Sciatic nerve (tissue), 2 donors: ENCODE data around the gene PPARD. TPM values are rescaled to one million over a fixed set of nuclear protein-coding genes. Genes with fewer than 3 reads are reported as not detected.

Experiments used
- ATAC-seq: fragments of 200-7000 bp; cut with Tn5 transposase; one replicate; pipeline ENCODE4 v1.9.1; 2020; ENCODE audit warnings: mild to moderate bottlenecking, moderate library complexity
- DNase-seq: peaks from one replicate; pipeline ENCODE4 v3.0.0-alpha.2; 2020; ENCODE audit warnings: low spot score
- intact Hi-C: fragments of 100-400 bp; cut with DNase I; formaldehyde crosslinking; loops from one replicate; pipeline ENCODE4 v1.14.2; 2022
- total RNA-seq: library from RNA; stranded (reverse); fragmentation: NEBNext Ultra II Directional; extraction: Animal tissue kit (Norgen Biotek cat#: 25700); gene quantifications from one replicate; pipeline ENCODE4 v1.2.1, GENCODE V29; 2021
- donor health status: DM: no; HTN: no; CAD: no.
- donor health status: DM: no; HTN: no; CAD: no.

The PPARD gene
- total RNA-seq, 1 donor from 2014 or later = 26.7 TPM

GRCh38 chr6:35448191-35448590 lies 105.8 kb downstream of the PPARD start:
- DNase-seq (no peak), ATAC-seq (no peak)
- intact Hi-C loops = no loop called here

- intact Hi-C loops = no loop called here
- DNase-seq = no peak
- ATAC-seq = peak; percentile 77
Observed at GRCh38 chr6:35449287-35449881, 107.0 kb downstream of the PPARD start.

GRCh38 chr6:35451354-35452182 lies 109.2 kb downstream of the PPARD start:
- peak; percentile 3 for ATAC-seq
- no peak for DNase-seq
- intact Hi-C loops = no loop called here

- ATAC-seq (peak; percentile 96), DNase-seq (peak; percentile 98)
- intact Hi-C loops = no loop called here
Observed at GRCh38 chr6:35452183-35453090, 110.1 kb downstream of the PPARD start, which contains the start of gene FANCE. TSS of gene FANCE (plus strand) at chr6:35452338. CDS start at chr6:35452546, 208 bp downstream.

- intact Hi-C loops = no loop called here
- no peak for ATAC-seq
- DNase-seq = no peak
Observed at GRCh38 chr6:35453236-35453635, 110.9 kb downstream of the PPARD start.

- intact Hi-C loops = no loop called here
- DNase-seq (no peak), ATAC-seq (no peak)
Observed at GRCh38 chr6:35454391-35455110, 112.2 kb downstream of the PPARD start.

GRCh38 chr6:35457907-35458306 lies 115.5 kb downstream of the PPARD start:
- no peak for DNase-seq
- ATAC-seq = no peak
- intact Hi-C loops = no loop called here

GRCh38 chr6:35461270-35461669 lies 118.9 kb downstream of the PPARD start:
- no peak for ATAC-seq

GRCh38 chr6:35463292-35463691 lies 120.9 kb downstream of the PPARD start:
- DNase-seq = no peak
- intact Hi-C loops = no loop called here
- ATAC-seq = no peak

More at GRCh38 chr6:35461270-35461669, 118.9 kb downstream of the PPARD start:
- no peak for DNase-seq
- intact Hi-C loops = no loop called here

GRCh38 chr6:35465646-35466045 lies 123.3 kb downstream of the PPARD start:
- intact Hi-C loops = no loop called here
- DNase-seq (no peak), ATAC-seq (no peak)

GRCh38 chr6:35468181-35468979 lies 126.0 kb downstream of the PPARD start, which contains the start of gene RPL10A:
TSS of gene RPL10A (plus strand) at chr6:35468401. CDS start at chr6:35468435, 34 bp downstream.
- ATAC-seq = peak; percentile 95
- DNase-seq = peak; percentile 98
- intact Hi-C loops = no loop called here

GRCh38 chr6:35468980-35469750 lies 126.8 kb downstream of the PPARD start:
- intact Hi-C loops = no loop called here
- DNase-seq (no peak), ATAC-seq (peak; percentile 14)

GRCh38 chr6:35469751-35470662 lies 127.6 kb downstream of the PPARD start:
- ATAC-seq (no peak), DNase-seq (no peak)
- intact Hi-C loops = no loop called here

- DNase-seq (no peak), ATAC-seq (no peak)
- intact Hi-C loops = no loop called here
Observed at GRCh38 chr6:35470663-35471120, 128.3 kb downstream of the PPARD start.

GRCh38 chr6:35471836-35472345 lies 129.5 kb downstream of the PPARD start:
- DNase-seq = no peak
- ATAC-seq = no peak
- intact Hi-C loops = no loop called here
